ENCODE data around the gene PPEF1.

- TF ChIP-seq ZNF496 (CRISPR knock-in tag; IDR thresholded peaks at IDR 0.05; ENCODE audit: insufficient replicate concordance): no peak
- TF ChIP-seq CTCF (CRISPR knock-in tag; IDR thresholded peaks at IDR 0.05): no peak
- TF ChIP-seq HDAC2 (CRISPR knock-in tag; IDR thresholded peaks at IDR 0.05): no peak
- TF ChIP-seq, protein P1, sequence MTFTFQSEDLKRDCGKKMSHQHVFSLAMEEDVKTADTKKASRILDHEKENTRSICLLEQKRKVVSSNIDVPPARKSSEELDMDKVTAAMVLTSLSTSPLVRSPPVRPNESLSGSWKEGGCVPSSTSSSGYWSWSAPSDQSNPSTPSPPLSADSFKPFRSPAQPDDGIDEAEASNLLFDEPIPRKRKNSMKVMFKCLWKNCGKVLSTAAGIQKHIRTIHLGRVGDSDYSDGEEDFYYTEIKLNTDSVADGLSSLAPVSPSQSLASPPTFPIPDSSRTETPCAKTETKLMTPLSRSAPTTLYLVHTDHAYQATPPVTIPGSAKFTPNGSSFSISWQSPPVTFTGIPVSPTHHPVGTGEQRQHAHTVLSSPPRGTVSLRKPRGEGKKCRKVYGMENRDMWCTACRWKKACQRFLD (CRISPR knock-in tag; IDR thresholded peaks at IDR 0.05; ENCODE audit: borderline replicate concordance): no peak
- TF ChIP-seq PHF8 (CRISPR knock-in tag; IDR thresholded peaks at IDR 0.05): no peak
- no peak for TF ChIP-seq RAD51 (IDR thresholded peaks at IDR 0.05; ENCODE audit: borderline replicate concordance)
- TF ChIP-seq, protein P2, sequence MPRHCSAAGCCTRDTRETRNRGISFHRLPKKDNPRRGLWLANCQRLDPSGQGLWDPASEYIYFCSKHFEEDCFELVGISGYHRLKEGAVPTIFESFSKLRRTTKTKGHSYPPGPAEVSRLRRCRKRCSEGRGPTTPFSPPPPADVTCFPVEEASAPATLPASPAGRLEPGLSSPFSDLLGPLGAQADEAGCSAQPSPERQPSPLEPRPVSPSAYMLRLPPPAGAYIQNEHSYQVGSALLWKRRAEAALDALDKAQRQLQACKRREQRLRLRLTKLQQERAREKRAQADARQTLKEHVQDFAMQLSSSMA (CRISPR knock-in tag; IDR thresholded peaks at IDR 0.05): no peak
- no peak for TF ChIP-seq DMAP1 (CRISPR knock-in tag; IDR thresholded peaks at IDR 0.05)
- no peak for TF ChIP-seq ZSCAN5A (CRISPR knock-in tag; IDR thresholded peaks at IDR 0.05; ENCODE audit: borderline replicate concordance)
- TF ChIP-seq ZNF138 (CRISPR knock-in tag; IDR thresholded peaks at IDR 0.05; ENCODE audit: low read depth): no peak
- TF ChIP-seq, protein P3, sequence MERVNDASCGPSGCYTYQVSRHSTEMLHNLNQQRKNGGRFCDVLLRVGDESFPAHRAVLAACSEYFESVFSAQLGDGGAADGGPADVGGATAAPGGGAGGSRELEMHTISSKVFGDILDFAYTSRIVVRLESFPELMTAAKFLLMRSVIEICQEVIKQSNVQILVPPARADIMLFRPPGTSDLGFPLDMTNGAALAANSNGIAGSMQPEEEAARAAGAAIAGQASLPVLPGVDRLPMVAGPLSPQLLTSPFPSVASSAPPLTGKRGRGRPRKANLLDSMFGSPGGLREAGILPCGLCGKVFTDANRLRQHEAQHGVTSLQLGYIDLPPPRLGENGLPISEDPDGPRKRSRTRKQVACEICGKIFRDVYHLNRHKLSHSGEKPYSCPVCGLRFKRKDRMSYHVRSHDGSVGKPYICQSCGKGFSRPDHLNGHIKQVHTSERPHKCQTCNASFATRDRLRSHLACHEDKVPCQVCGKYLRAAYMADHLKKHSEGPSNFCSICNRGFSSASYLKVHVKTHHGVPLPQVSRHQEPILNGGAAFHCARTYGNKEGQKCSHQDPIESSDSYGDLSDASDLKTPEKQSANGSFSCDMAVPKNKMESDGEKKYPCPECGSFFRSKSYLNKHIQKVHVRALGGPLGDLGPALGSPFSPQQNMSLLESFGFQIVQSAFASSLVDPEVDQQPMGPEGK (CRISPR knock-in tag; IDR thresholded peaks at IDR 0.05): no peak
- TF ChIP-seq BRD4 (CRISPR knock-in tag; IDR thresholded peaks at IDR 0.05): no peak
- TF ChIP-seq SIX4 (CRISPR knock-in tag; IDR thresholded peaks at IDR 0.05): no peak
- no peak for TF ChIP-seq ZBTB43 (CRISPR knock-in tag; conservative IDR thresholded peaks at IDR 0.05)
Measured at GRCh38 chrX:18719852-18720251, 12.4 kb downstream of the PPEF1 start.

Measured in HepG2 (cell line).